OCI-M1 (cell line): ENCODE results near the gene SULT1A2.
"Not testable (repeated sequence)": the region's sequence is repeated elsewhere in the genome, so short reads cannot be mapped to it uniquely, and the experiment has no call there.

Experiments used
- DNase-seq: peaks from one replicate; lab custom pipeline; 2025; lab: John Stamatoyannopoulos, UW

The SULT1A2 gene

GRCh38 chr16:28558456-28558855, 38.4 kb downstream of the SULT1A2 start:
- no peak for DNase-seq

- no peak for DNase-seq
Observed at GRCh38 chr16:28556914-28557320, 39.9 kb downstream of the SULT1A2 start.

GRCh38 chr16:28555561-28555960, 41.3 kb downstream of the SULT1A2 start:
- no peak for DNase-seq

GRCh38 chr16:28554634-28555423, 42.0 kb downstream of the SULT1A2 start:
- peak; percentile 41 for DNase-seq

- peak; percentile 96 for DNase-seq
Observed at GRCh38 chr16:28553776-28554633, 42.8 kb downstream of the SULT1A2 start, which contains the start of gene SGF29. SGF29 (plus strand) TSS chr16:28553920; CDS start chr16:28581070, 27,150 bp downstream.

GRCh38 chr16:28549301-28549899, 47.5 kb downstream of the SULT1A2 start:
- peak; percentile 81 for DNase-seq

- DNase-seq, result no peak
Observed at GRCh38 chr16:28548306-28548802, 48.5 kb downstream of the SULT1A2 start.

- DNase-seq, result no peak
Observed at GRCh38 chr16:28546626-28547025, 50.2 kb downstream of the SULT1A2 start.

- not testable (repeated sequence) for DNase-seq
Observed at GRCh38 chr16:28545964-28546363, 50.9 kb downstream of the SULT1A2 start.

GRCh38 chr16:28544998-28545397, 51.9 kb downstream of the SULT1A2 start:
- no peak for DNase-seq

- DNase-seq, result peak; percentile 64
Observed at GRCh38 chr16:28543072-28543471, 53.8 kb downstream of the SULT1A2 start.

- DNase-seq, result no peak
Observed at GRCh38 chr16:28542646-28543045, 54.2 kb downstream of the SULT1A2 start.
